NOMO-1 treated with dmso at 0.1 percent for 144 hours (cell line): ENCODE measurements around the gene STIMATE.

ENCODE experiments used
- DNase-seq: peaks from one replicate; lab custom pipeline; 2025; ENCODE audit not compliant: unreplicated experiment; lab: John Stamatoyannopoulos, UW

STIMATE gene

DNA sequence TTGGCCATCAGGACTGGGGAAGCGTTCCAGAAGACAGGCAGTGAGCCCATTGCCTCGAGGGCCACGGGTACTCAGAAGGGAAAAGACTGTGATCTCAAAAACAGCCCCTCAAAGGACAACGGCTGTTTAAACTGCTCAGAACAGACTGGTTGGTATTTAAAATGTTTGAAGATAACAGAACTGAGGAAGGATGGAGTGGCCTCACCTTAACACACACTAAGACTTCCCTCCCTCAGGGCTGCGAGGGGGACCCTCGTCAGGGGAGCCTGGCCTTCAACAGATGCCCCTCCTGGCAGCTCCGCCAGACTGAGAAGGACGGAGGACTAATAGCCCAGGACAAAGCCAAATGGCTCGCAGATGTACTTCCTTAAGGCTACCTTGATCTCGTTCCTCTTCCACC, 2.6 kb downstream of the STIMATE start:
- DNase-seq: no peak

DNA sequence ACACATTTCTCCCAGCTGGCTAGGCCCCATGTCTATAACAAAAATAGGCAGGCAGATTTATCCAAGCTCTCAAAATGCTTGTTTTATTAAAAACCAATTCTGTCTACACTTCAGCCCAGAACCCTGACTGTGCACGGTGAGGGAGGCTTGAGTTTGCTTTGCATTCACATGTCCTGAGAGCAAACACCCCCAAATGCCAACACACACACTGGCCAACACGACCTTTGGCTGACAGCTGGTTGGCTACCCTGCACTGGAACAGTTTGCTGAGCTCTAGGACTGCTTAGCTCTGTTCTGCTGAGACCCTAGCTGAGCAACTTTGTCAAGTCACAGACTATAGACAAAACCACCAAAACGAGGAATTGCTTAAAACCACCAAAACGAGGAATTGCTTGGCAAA, 3.6 kb downstream of the STIMATE start:
- DNase-seq: no peak

- no peak for DNase-seq
Observed at GRCh38 chr3:52892625-52893311, 4.6 kb downstream of the STIMATE start.

- no peak for DNase-seq
Observed at GRCh38 chr3:52892290-52892624, 5.1 kb downstream of the STIMATE start.

DNA sequence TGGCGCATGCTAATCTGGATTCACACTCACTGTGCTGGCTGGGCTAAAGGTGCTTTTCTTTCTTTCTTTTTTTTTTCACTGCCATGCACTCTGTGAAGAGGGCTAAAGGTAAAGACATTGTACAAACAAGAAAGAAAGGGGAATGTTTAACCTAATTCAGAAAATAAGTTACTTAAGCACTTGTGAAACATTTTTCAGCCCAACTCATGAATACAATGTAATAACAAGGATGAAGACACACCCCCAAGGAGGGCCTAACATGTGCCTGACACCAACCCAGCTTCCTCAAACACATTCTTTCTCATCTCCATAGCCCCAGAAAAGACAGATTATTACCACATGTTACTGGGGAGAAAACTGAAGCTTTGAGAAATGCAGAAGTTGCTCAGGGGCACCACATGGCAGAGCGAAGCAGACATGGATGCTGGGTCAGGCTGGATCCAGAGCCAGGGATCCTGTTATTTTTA, 5.7 kb downstream of the STIMATE start:
- DNase-seq: peak; percentile 90

- no peak for DNase-seq
Observed at GRCh38 chr3:52891164-52891563, 6.2 kb downstream of the STIMATE start.

- DNase-seq: no peak
Observed at GRCh38 chr3:52890735-52891134, 6.6 kb downstream of the STIMATE start.

DNA sequence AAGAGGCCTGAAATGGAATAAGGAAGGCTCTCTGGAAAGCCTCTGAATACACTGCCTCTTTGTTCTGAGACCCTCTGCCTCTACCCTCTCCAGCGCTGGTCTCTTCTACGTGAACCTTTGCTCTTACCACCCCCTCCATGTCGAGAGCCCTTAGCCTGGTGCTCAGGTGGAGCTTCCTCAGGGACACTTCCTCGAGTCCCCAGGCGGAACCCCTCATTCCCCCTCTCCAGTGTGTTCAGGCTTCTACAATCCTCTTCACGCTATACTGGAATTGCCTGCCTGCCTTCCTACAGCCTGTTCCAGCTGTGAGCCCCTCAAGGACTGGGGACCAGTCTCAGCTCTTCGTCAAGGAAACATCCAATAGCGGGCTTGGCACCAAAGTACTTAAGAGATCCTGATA, 7.4 kb downstream of the STIMATE start:
- no peak for DNase-seq

DNA sequence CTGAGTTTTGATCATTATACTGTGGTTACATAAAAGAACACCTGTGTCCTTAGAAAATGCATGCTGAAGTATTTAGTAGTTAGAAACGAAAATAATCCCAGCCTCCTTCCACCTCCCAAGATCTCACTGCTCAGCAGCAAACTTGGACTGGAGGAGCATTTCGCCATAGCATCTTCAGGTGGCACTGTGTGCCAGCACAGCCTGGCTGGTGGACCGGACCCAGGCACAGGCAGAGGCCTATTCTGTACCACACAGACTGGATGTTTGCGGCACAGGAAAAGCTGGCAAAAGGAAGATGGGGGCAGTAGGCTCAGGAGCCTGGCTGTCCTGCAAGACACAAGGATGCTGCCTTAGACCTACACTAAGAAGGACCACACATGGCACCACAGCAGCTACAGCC, 10.2 kb downstream of the STIMATE start:
- DNase-seq: no peak

GRCh38 chr3:52886049-52886730, 11.2 kb downstream of the STIMATE start:
- DNase-seq: no peak

DNA sequence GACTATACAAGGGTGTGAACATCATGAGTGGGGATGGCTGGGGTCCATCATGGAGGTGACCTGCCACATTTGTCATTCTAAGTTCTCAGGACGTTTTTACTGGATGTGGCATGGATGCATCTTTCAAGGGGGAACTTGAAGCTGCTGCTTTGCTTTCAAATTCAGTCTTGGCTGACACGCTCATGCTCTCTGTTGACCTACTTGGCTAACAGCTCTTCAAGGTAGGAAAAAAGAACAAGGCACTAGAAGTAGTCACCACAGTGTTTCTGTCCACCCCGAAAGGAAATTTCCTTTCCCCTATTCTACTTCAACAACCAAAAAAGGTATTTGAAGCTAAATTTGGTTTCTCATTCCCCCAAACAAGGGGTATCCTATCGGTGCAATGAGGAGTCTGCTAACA, 15.0 kb downstream of the STIMATE start:
- no peak for DNase-seq

DNA sequence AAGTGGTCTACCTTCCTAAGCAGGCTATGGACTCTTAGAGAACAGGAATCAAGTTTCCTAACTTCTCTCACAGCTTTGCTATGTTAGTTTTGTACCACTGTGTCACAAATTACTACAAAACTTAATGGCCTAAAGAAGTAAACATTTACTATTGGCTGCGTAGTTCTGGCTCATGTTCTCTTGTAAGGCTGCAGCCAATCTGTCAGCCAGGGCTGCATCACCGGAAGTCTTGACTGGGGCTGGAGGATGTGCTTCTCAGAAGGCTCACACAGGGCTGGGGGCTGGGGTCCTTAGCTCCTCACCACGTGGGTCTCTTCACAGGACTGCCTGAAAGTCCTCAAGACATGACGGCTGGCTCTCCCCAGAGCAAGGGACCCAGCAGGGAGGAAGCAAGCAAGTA, 15.5 kb downstream of the STIMATE start:
- no peak for DNase-seq

GRCh38 chr3:52880474-52880873, 16.9 kb downstream of the STIMATE start:
- no peak for DNase-seq

GRCh38 chr3:52880047-52880446, 17.3 kb downstream of the STIMATE start:
- no peak for DNase-seq

- DNase-seq: no peak
Observed at GRCh38 chr3:52879581-52879980, 17.8 kb downstream of the STIMATE start.

DNA sequence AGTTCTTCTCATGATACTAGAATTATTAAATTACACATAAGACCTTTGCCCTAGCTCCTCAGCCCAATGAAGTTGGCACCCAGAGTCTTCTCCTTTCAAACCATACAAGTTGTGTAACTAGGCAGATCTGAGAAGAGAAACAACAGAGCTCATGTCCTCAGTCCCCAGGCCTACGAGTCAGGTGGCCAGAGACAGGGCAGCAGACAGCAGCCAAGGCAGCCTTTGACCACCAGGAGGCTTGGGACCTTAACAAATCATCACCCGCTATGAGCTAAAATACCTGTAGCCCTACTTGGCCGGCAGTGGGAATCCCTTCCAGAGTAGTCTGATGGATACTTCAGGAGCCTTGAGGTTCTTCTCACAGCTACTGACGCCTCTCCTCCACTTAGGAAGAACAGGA, 18.3 kb downstream of the STIMATE start:
- DNase-seq: no peak

DNA sequence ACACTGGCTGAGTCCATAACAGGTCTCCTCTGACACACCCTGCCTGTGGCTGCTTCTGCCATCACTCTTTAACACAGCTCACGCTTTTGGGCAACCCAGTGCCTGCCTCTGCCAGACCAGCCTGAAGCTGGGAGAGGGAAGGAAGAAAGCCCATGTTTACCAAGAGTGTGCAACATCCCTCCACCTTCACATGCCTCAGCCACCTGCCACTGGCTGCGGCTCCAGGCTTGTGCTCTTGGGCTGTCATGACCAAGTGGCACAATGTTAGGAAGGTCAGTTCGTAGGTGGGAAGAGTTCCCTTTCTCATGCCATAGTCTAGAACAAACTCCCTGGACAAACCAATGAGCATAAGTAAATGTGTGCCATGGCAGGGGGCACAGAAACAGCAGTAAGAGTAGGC, 20.3 kb downstream of the STIMATE start:
- DNase-seq: no peak

DNA sequence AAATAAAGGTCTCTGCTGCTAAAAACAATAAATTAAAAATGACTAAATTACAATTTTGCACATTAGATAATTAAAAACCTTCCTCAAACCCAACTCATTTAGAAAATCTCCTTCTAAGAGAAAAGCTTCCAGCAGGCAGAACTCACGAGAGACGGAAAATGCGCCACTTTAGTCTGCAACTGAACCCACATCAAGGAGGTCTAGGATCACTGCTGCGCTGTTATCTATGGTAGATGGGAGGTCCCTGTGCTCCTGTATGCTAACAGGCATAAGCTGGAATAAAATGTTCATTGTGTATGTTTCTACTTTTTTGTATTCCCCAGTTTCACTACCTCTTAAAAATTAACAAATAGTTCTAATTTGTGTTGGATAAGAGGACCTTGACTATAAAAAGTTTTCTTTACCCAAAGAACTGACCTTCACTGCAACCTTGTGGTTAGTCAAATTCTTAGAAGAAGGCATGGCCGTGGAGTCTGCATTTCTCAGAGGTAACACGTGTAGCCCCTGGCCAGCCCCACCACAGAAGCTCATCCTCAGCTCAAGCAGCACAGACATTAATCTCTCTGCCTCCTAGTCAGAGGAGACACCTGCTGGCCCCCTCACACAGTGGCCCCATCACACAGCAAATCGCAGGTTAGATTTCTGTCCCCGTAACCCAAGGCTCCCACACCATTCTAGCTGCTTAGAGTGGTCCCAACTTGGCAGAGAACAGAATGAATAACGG, 22.3 kb downstream of the STIMATE start:
- DNase-seq: no peak

GRCh38 chr3:52874160-52874701, 23.1 kb downstream of the STIMATE start:
- no peak for DNase-seq

GRCh38 chr3:52873433-52874159, 23.8 kb downstream of the STIMATE start:
- no peak for DNase-seq

DNA sequence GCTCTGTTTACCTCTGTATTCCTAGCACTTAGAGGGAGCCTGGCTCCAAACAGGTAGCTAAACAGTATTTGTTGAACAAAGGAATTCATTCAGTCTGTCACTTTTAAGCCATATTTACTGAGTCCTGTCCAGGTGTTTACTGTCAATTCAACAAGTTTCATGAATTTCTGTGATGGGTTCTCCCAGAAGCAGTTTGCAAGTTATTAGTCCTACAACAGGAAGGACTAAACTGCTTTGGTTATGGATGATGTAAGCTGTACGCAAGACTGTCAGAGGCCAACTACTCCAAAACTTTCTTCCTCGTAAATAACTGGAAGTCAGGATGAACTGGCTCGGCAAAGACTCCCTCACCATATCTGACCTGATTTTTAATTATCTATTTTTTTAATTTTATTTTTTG, 25.1 kb downstream of the STIMATE start:
- DNase-seq: no peak
